ENCODE data around the gene EHBP1L1. TPM values are rescaled to one million over a fixed set of nuclear protein-coding genes. Genes with fewer than 3 reads are reported as not detected.
"Not testable (repeated sequence)": the region's sequence is repeated elsewhere in the genome, so short reads cannot be mapped to it uniquely, and the experiment has no call there.

The EHBP1L1 gene
- polyA plus RNA-seq, 2 of the 4 experiments (the other 2 are of a cell fraction), result 11.6 to 43.8 TPM

- 21% methylated on average over 10 of the region's 46 CpGs for WGBS (ENCODE audit: missing lambda C conversion rate)
- peak; percentile 60 to 86 for ATAC-seq
- H3K27ac ChIP-seq, result peak within 1 kb of the TSS; percentile 73 to 89
- peak; percentile 58 to 91 for DNase-seq (ENCODE audit: low read depth in 1 of 2, low spot score in 1 of 2)
- no peaks in the 10 kb centered on the region for H3K9me3 ChIP-seq
- peaks cover 19% of the 10 kb centered on the region for H3K4me1 ChIP-seq
- ChIA-PET POLR2A (interaction anchor here (0.6 to 2.3 kb wide), 5 partner anchors 12 to 207 kb away, joined by 3 to 12 read pairs (median 5); partner anchors contain the start of genes PCNX3 and RELA), CTCF (interaction anchor here (0.6 to 8.2 kb wide), 8 partner anchors 9 to 247 kb away, joined by 3 to 54 read pairs (median 3); no protein-coding TSS in a partner anchor)
- TF ChIP-seq JUN (IDR thresholded peaks at IDR 0.05) (peak; percentile 67 to 90; a peak in 4 of 5 replicates), PBX3 (IDR thresholded peaks at IDR 0.05) (peak; percentile 49; the same call in 1 of the 2 replicates), HMGXB4 (CRISPR knock-in tag; IDR thresholded peaks at IDR 0.05; ENCODE audit: borderline replicate concordance) (no peak), EHF (CRISPR knock-in tag; IDR thresholded peaks at IDR 0.05) (no peak), MAX (IDR thresholded peaks at IDR 0.05) (peak; percentile 39), GATA3 (IDR thresholded peaks at IDR 0.05; ENCODE audit: borderline replicate concordance) (0 out of 2 replicates have a peak, but pooled peaks have one; percentile 25), HEYL (CRISPR knock-in tag; IDR thresholded peaks at IDR 0.05) (no peak), RAD21 (conservative IDR thresholded peaks at IDR 0.05 in 1 of 2, IDR thresholded peaks at IDR 0.05 in 1 of 2) (no peak; a peak in 2 of 5 replicates), POLR2A (IDR thresholded peaks at IDR 0.05; ENCODE audit: low read length) (peak; percentile 42), TFCP2L1 (CRISPR knock-in tag; IDR thresholded peaks at IDR 0.05) (0 out of 2 replicates have a peak, but pooled peaks have one; percentile 54), E2F6 (IDR thresholded peaks at IDR 0.05; ENCODE audit: borderline replicate concordance, low read depth) (0 out of 2 replicates have a peak, but pooled peaks have one; percentile 24)
- H3K4me3 ChIP-seq, result peak within 1 kb of the TSS; percentile 72
- no peak for FAIRE-seq
- peak within 1 kb of the TSS; percentile 99 for H3K4me2 ChIP-seq
Measured at GRCh38 chr11:65637794-65638419, 62.1 kb downstream of the EHBP1L1 start, which contains the start of gene SIPA1. Gene SIPA1 (plus strand): TSS chr11:65638101. CDS start chr11:65640922, 2,821 bp downstream.

- not testable (repeated sequence) for H3K27ac ChIP-seq; DNase-seq (ENCODE audit: low read depth in 1 of 2, low spot score in 1 of 2); H3K4me2 ChIP-seq; ATAC-seq; H3K4me3 ChIP-seq; FAIRE-seq; H3K9me3 ChIP-seq
- ChIA-PET POLR2A (interaction anchor here (2.3 kb wide), 1 partner anchor 14 kb away, joined by 12 read pairs; no protein-coding TSS in a partner anchor), CTCF (interaction anchor here (0.8 to 8.2 kb wide), 5 partner anchors 12 to 349 kb away, joined by 3 to 54 read pairs (median 3); partner anchors contain the start of gene KAT5)
- 96% methylated on average over 9 of the region's 9 CpGs for WGBS (ENCODE audit: missing lambda C conversion rate)
- H3K4me1 ChIP-seq, result peaks cover 32% of the 10 kb centered on the region
Measured at GRCh38 chr11:65639228-65639597, 63.4 kb downstream of the EHBP1L1 start.

- Histone ChIP-seq H3K9me3 (no peaks in the 10 kb centered on the region), H3K27ac (no peak overlapping the region), H3K4me1 (peaks cover 32% of the 10 kb centered on the region), H3K4me3 (no peak overlapping the region), H3K4me2 (no peak overlapping the region)
- POLR2A ChIA-PET, result interaction anchor here (2.3 kb wide), 1 partner anchor 13 kb away, joined by 12 read pairs; no protein-coding TSS in a partner anchor
- CTCF ChIA-PET, result interaction anchor here (1.0 to 8.2 kb wide), 3 partner anchors 12 to 349 kb away, joined by 3 to 54 read pairs (median 3); no protein-coding TSS in a partner anchor
- no peak for FAIRE-seq
- DNase-seq (ENCODE audit: low read depth in 1 of 2, low spot score in 1 of 2), result no peak
- TF ChIP-seq EHF (CRISPR knock-in tag; IDR thresholded peaks at IDR 0.05), result no peak
- TF ChIP-seq ZSCAN20 (CRISPR knock-in tag; IDR thresholded peaks at IDR 0.05), result no peak
- TF ChIP-seq REST (IDR thresholded peaks at IDR 0.05), result no peak
- TF ChIP-seq NPAS2 (CRISPR knock-in tag; IDR thresholded peaks at IDR 0.05; ENCODE audit: borderline replicate concordance), result no peak
- TF ChIP-seq JUNB (IDR thresholded peaks at IDR 0.05), result no peak
- TF ChIP-seq ELK1 (IDR thresholded peaks at IDR 0.05; ENCODE audit: low read depth, low read length), result no peak
- no peak for TF ChIP-seq MAX (IDR thresholded peaks at IDR 0.05)
- TF ChIP-seq ZFP36 (IDR thresholded peaks at IDR 0.05; ENCODE audit: borderline replicate concordance, partially characterized antibody), result no peak
- no peak for TF ChIP-seq E2F6 (IDR thresholded peaks at IDR 0.05; ENCODE audit: borderline replicate concordance, low read depth)
- no peak for TF ChIP-seq RNF2 (IDR thresholded peaks at IDR 0.05; ENCODE audit: borderline replicate concordance, low read depth)
- 81% methylated on average over 8 of the region's 8 CpGs for WGBS (ENCODE audit: missing lambda C conversion rate)
- ATAC-seq, result no peak
Measured at GRCh38 chr11:65639623-65640482, 64.0 kb downstream of the EHBP1L1 start.

Measured in A549 (cell line).